GM21447 (cell line): Measurements from ENCODE around the gene KLHDC7A.

Experiments
- ATAC-seq: cut with Tn5 transposase; IDR thresholded peaks from one replicate; pipeline ENCODE4 v1.9.1; 2021; ENCODE audit not compliant: unreplicated experiment

Gene KLHDC7A

DNA sequence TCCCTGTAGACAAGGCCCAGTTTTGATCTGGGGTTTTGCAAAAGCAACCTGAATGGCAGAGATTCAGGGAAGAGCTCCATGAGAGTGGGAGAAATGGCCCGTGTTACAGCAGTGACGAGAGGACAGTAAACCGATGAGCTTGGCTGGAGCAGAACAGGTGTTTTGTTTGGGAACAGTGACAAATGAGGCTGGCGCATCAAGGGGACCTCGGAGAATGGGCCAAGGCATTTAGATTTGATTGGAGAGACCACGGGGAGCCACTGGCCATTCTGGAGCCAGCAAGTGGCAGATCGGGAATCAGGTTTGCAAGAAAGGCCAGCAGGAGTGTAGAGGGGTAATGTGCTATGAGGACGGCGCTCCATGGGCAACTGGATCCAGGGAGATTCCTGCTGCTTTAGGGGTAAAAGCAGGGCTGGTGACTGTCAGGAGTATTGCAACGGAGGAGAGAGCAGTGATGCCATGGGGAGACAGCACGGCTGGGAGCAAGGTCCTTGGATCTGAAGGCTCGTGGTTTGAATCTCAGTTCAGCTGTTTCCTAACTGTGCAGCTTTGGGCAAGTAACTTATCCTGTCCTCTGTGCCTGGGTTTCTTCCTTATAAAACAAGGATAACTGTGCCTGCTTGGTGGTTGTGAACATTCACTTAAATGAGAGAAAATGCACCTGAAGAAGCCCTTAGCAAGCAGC, 9.9 kb upstream of the KLHDC7A start:
- no peak for ATAC-seq

GRCh38 chr1:18473195-18473815, 7.4 kb upstream of the KLHDC7A start:
- ATAC-seq = no peak

- no peak for ATAC-seq
Observed at GRCh38 chr1:18474559-18475175, 6.1 kb upstream of the KLHDC7A start.

DNA sequence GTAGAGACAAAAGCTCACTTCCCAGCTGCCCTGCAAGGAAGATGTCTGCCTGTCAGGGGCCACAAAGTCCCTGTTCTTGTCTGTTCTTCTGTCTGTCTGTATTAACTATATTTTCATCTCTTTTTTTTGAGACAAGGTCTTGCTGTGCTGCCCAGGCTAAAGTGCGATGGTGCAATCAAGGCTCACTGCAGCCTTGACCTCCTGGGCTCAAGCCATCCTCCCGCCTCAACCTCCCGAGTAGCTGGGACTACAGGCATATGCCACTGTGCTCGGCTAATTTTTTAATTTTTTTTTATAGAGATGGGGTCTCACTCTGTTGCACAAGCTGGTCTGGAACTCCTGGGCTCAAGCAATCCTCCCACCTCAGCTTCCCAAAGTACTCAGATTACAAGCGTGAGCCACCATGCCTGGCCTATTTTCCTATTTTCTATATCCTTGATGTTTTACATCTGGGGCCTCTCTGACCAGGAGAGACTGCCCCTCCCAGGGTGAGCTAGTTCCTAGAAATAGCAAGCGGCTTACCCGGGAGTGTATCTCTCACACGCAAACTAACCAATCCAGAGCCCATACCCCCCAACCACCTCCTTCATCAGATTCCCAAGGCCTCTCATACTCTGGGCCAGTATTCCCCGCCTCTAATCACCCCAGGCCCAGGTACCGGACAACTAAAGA, 5.4 kb upstream of the KLHDC7A start:
- no peak for ATAC-seq

GRCh38 chr1:18479454-18479853, 1.3 kb upstream of the KLHDC7A start:
- no peak for ATAC-seq

GRCh38 chr1:18481190-18481920, 625 bp downstream of the KLHDC7A start:
- ATAC-seq = no peak

GRCh38 chr1:18481921-18482701, 1.4 kb downstream of the KLHDC7A start:
- no peak for ATAC-seq

DNA sequence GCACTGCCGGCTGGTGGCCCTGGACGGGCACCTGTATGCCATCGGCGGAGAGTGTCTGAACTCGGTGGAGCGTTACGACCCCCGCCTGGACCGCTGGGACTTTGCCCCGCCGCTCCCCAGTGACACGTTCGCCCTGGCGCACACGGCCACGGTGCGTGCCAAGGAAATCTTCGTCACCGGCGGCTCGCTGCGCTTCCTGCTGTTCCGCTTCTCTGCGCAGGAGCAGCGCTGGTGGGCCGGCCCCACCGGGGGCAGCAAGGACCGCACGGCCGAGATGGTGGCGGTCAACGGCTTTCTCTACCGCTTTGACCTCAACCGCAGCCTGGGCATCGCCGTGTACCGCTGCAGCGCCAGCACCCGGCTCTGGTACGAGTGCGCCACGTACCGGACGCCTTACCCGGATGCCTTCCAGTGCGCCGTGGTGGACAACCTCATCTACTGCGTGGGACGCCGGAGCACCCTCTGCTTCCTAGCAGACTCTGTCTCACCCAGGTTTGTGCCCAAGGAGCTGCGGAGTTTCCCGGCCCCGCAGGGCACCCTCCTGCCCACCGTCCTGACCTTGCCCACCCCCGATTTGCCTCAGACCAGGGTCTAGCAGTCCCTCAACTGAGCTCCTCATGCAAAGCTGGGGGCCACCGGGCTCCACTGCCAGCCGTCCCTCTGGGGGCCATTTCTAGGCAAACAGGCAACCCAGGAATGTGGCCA, 2.1 kb downstream of the KLHDC7A start:
- no peak for ATAC-seq

DNA sequence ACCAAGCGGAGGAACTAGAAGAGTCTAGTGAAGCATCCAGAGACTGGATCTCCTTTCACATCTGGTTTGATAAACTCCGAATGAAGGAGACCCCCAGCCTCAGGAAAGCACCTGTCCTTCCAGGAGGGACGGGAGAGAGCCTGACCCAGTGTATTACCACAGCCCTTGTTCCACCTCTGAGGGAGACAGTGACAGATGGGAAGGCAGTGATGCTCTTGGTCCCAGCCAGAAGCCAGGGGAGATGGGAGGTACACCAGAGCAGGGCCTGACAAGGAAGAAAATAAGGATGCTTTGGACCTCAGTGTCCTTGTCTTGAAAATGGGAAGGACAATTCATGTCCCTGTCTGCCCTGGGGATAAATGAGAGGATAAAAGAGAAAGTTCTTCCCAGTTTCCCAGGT, 3.5 kb downstream of the KLHDC7A start:
- no peak for ATAC-seq

- ATAC-seq = no peak
Observed at GRCh38 chr1:18484721-18485120, 4.0 kb downstream of the KLHDC7A start.

DNA sequence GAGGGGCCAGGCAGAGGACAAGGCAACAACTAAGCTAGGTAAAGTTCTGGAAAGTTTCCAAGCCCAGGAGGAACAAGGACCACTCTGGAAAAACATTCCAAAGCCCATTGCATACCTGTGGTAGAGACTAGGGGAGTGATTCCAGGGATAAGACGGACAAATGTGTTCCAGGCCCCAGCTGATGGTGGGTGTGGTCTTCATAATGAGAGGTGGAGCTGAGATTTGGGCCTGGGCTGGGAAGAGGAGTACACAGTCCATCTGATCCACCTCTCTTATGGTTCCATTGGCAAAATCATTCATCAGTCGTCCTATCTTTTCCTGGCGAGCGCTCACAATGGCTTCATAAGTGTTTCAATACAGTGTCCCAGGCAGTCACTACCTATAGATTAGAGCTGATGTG, 4.5 kb downstream of the KLHDC7A start:
- ATAC-seq = no peak

- no peak for ATAC-seq
Observed at GRCh38 chr1:18486195-18486594, 5.5 kb downstream of the KLHDC7A start.

DNA sequence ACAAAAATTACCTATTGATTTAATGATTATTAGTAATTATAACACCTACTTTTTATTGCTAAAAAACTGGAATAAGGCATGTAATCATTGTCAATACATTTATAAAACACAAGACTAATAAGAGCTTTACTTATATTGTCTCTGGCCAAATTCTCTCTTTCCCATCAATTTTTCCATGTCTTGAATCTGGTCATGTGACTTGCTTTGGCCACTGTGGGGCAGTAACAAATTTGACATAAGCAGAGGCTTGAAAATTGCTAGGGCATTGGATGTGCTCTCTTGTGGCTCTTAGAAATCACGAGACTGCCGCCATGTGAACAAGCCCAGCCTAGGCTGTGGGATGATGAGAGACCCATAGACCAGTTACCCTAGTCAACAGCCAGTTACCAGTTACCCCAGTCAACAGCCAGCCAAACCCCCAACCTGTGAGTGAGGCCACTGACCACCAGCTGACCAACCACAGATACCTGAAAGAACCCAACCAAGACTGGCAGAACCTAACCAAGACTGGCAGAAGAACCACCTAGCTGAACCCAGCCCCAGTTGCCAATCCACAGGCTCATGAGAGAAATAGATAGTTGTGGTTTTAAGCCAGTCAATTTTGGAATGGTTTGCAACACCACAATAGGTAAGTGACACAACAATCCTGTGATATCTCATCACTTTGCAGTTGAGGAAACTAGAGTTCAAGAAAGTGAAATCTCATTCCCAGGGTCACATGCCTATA, 8.8 kb downstream of the KLHDC7A start:
- no peak for ATAC-seq

GRCh38 chr1:18491168-18491567, 10.4 kb downstream of the KLHDC7A start:
- ATAC-seq = no peak

DNA sequence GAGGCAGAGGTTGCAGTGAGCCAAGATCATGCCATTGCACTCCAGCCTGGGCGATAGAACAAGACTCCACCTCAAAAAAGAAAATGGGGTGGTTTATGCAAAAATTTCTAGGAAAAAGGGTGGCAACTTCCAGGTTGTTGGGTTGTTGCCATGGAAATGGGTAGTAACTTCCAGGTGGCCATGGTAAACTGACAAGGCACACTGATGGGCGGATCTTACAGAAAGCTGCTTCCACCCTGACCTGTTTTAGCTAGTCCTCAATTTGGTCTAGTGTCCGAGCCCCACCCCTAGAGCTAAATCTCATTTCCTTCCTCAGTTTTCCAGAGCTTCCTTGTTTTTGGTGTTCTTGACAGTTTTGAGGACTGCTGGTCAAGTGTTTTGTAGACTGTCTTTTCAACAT, 13.6 kb downstream of the KLHDC7A start:
- ATAC-seq = no peak

GRCh38 chr1:18495635-18496034, 14.9 kb downstream of the KLHDC7A start:
- no peak for ATAC-seq

- no peak for ATAC-seq
Observed at GRCh38 chr1:18496056-18496455, 15.3 kb downstream of the KLHDC7A start.

- no peak for ATAC-seq
Observed at GRCh38 chr1:18496497-18497235, 15.9 kb downstream of the KLHDC7A start.

GRCh38 chr1:18501833-18502232, 21.1 kb downstream of the KLHDC7A start:
- no peak for ATAC-seq
